GM23248 (cell line): Measurements from ENCODE around the gene APRT.

Experiments
- EZH2 ChIP-seq: fragments of 200-600 bp; sonication (generic); IDR thresholded peaks from 2 replicates; pipeline ENCODE4 v1.6.1; 2018; ENCODE audit warnings: antibody characterized with exemption, mild to moderate bottlenecking; ENCODE audit not compliant: insufficient read depth, poor library complexity, severe bottlenecking
- EZH2phosphoT487 ChIP-seq: fragments of 200-600 bp; sonication (generic); IDR thresholded peaks from 2 replicates; pipeline ENCODE4 v1.6.1; 2018; ENCODE audit warnings: antibody characterized with exemption, moderate library complexity, mild to moderate bottlenecking, low read depth; ENCODE audit not compliant: insufficient read depth

DNA sequence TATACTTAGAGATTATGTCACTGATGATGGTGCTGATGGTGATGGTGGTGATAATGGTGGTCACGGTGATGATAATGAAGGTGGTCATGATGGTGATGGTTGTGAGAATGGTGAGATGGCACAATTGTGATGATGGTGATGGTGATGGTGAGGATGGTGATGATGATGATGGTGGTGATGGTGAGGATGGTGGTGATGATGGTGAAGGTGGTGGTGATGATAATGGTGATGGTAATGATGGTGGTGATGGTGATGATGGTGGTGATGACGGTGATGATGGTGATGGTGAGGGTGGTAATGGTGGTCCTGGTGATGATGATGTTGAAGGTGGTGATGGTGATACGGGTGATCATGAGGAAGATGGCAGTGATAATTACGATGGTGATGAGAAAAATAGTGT lies 13.7 kb downstream of the APRT start:
- TF ChIP-seq EZH2 (no peak), EZH2phosphoT487 (no peak)
